Measurements from ENCODE around the gene TFEB.

TFEB gene

GRCh38 chr6:41713159-41713649 lies 22.2 kb downstream of the TFEB start:
- no peak overlapping the region for H3K27ac ChIP-seq
- TF ChIP-seq CTCF (IDR thresholded peaks at IDR 0.05) (no peak), ZFX (IDR thresholded peaks at IDR 0.05; ENCODE audit: borderline replicate concordance) (no peak)

GRCh38 chr6:41712651-41713103 lies 22.7 kb downstream of the TFEB start:
- no peak overlapping the region for H3K27ac ChIP-seq
- TF ChIP-seq ZFX (IDR thresholded peaks at IDR 0.05; ENCODE audit: borderline replicate concordance) (no peak), CTCF (IDR thresholded peaks at IDR 0.05) (no peak)

- no peak overlapping the region for H3K27ac ChIP-seq
- TF ChIP-seq ZFX (IDR thresholded peaks at IDR 0.05; ENCODE audit: borderline replicate concordance), result no peak
- TF ChIP-seq CTCF (IDR thresholded peaks at IDR 0.05), result no peak
Measured at GRCh38 chr6:41711323-41712038, 23.9 kb downstream of the TFEB start.

GRCh38 chr6:41709375-41709774 lies 26.0 kb downstream of the TFEB start:
- H3K27ac ChIP-seq, result no peak overlapping the region
- TF ChIP-seq ZFX (IDR thresholded peaks at IDR 0.05; ENCODE audit: borderline replicate concordance), result no peak
- no peak for TF ChIP-seq CTCF (IDR thresholded peaks at IDR 0.05)

GRCh38 chr6:41708856-41709255 lies 26.6 kb downstream of the TFEB start:
- TF ChIP-seq CTCF (IDR thresholded peaks at IDR 0.05) (no peak), ZFX (IDR thresholded peaks at IDR 0.05; ENCODE audit: borderline replicate concordance) (no peak)
- no peak overlapping the region for H3K27ac ChIP-seq

GRCh38 chr6:41707565-41708200 lies 27.7 kb downstream of the TFEB start:
- H3K27ac ChIP-seq, result no peak overlapping the region
- no peak for TF ChIP-seq ZFX (IDR thresholded peaks at IDR 0.05; ENCODE audit: borderline replicate concordance)
- TF ChIP-seq CTCF (IDR thresholded peaks at IDR 0.05), result no peak

Measured in 22Rv1 (cell line).